Fibroblast of lung (primary cell): ENCODE results near the gene FHIT. TPM values are rescaled to one million over a fixed set of nuclear protein-coding genes. Genes with fewer than 3 reads are reported as not detected.
"Not testable (repeated sequence)": the region's sequence is repeated elsewhere in the genome, so short reads cannot be mapped to it uniquely, and the experiment has no call there.

Experiments used
- DNase-seq, 2 donors: peaks; one replicate each; pipeline versions ENCODE4 v3.0.0 to v3.0.0-alpha.2; 2010; ENCODE audit warnings: low read depth in 2 of 2
- H2AFZ ChIP-seq: 2 replicates; pipeline ENCODE4 v1.5.1; 2012; ENCODE audit warnings: low read length, control low read depth, inconsistent platforms
- H3K27ac ChIP-seq: 2 replicates; pipeline ENCODE4 v1.5.1; 2011; ENCODE audit warnings: low read length, control low read depth; ENCODE audit not compliant: insufficient read depth
- H3K27me3 ChIP-seq: 2 replicates; pipeline ENCODE4 v1.5.1; 2011; ENCODE audit warnings: mild to moderate bottlenecking, low read length; ENCODE audit not compliant: control insufficient read depth, insufficient read depth
- H3K36me3 ChIP-seq: 2 replicates; pipeline ENCODE4 v1.5.1; 2011; ENCODE audit warnings: low read length; ENCODE audit not compliant: control insufficient read depth, insufficient read depth
- H3K4me1 ChIP-seq: 2 replicates; pipeline ENCODE4 v1.5.1; 2011; ENCODE audit warnings: low read length; ENCODE audit not compliant: control insufficient read depth, insufficient read depth; ENCODE audit errors: extremely low read depth
- H3K4me2 ChIP-seq: 2 replicates; pipeline ENCODE4 v1.5.1; 2011; ENCODE audit warnings: low read length, control low read depth; ENCODE audit not compliant: insufficient read depth; ENCODE audit errors: extremely low read depth
- H3K4me3 ChIP-seq, 4 experiments: fragments of 200-600 bp in 1 of 4; sonication (generic) in 1 of 4; replicated peaks in 1 of 4; 2 replicates each; pipeline ENCODE4 v1.5.1; 2011 to 2016; ENCODE audit warnings: low read length in 4 of 4, low read depth in 3 of 4, mild to moderate bottlenecking in 3 of 4, control low read depth in 2 of 4, inconsistent platforms in 1 of 4, mixed read lengths in 1 of 4; ENCODE audit not compliant: insufficient read depth in 1 of 4; ENCODE audit errors: control extremely low read depth in 1 of 4
- H3K79me2 ChIP-seq: 2 replicates; pipeline ENCODE4 v1.5.1; 2012; ENCODE audit warnings: mild to moderate bottlenecking, low read length, inconsistent platforms; ENCODE audit not compliant: control insufficient read depth, insufficient read depth
- H3K9ac ChIP-seq: 2 replicates; pipeline ENCODE4 v1.5.1; 2011; ENCODE audit warnings: mild to moderate bottlenecking, low read length, control low read depth; ENCODE audit not compliant: insufficient read depth
- H3K9me3 ChIP-seq: 2 replicates; pipeline ENCODE4 v1.5.1; 2012; ENCODE audit warnings: low read depth, low read length; ENCODE audit not compliant: control insufficient read depth, insufficient read depth
- H4K20me1 ChIP-seq: 2 replicates; pipeline ENCODE4 v1.5.1; 2011; ENCODE audit warnings: low read length; ENCODE audit not compliant: control insufficient read depth, insufficient read depth; ENCODE audit errors: extremely low read depth
- EZH2 ChIP-seq: IDR thresholded peaks from 2 replicates; pipeline ENCODE4 v1.5.1; 2012; ENCODE audit warnings: low read length, control low read depth, mild to moderate bottlenecking; ENCODE audit errors: missing control alignments
- polyA plus RNA-seq, 2 donors: library from polyadenylated mRNA; depleted of rRNA in 1 of 2; stranded (reverse) in 1 of 2; unstranded in 1 of 2; fragments of >200 nt; gene quantifications; 2 replicates each; pipeline ENCODE4 v1.2.1, GENCODE V29; 2011 to 2012; ENCODE audit warnings: missing spikeins in 1 of 2
- total RNA-seq: library from RNA; depleted of rRNA; stranded (reverse); fragments of >200 nt; gene quantifications from 2 replicates; pipeline ENCODE4 v1.2.1, GENCODE V29; 2014
- TF ChIP-seq, protein P1 (sequence below), 2 donors: IDR thresholded peaks in 1 of 2; conservative IDR thresholded peaks in 1 of 2; 1 replicate in 1 of 2; 2 replicates in 1 of 2; pipeline ENCODE4 v1.5.1; 2011 to 2012; ENCODE audit warnings: low read length in 2 of 2, control low read depth in 1 of 2, inconsistent platforms in 1 of 2, low read depth in 1 of 2, mild to moderate bottlenecking in 1 of 2

FHIT gene
- total and polyA plus RNA-seq, 2 donors (not counting 1 experiment from before 2014, with no cell fraction given) = 0.79 to 2.1 TPM

DNA sequence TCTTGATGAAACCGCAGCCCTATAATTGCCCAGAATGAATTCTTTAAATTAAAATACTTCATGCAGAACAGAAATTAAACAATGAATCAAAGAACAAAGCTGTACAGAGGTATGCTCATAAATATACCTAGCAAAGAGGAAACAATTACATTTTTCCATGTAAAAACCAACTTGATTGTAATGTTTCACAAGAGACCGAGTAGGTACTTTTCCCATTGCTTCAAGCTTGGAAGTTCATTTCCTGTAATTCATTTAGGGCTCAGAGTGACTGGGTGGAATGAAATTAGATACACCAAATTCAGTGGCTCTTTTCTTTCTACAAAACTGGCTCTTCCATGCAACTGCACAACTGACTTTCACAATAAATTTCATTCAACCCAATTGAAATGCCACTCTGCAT lies 51.4 kb downstream of the FHIT start:
- H3K9me3 ChIP-seq = no peaks in the 10 kb centered on the region
- TF ChIP-seq, protein P1, sequence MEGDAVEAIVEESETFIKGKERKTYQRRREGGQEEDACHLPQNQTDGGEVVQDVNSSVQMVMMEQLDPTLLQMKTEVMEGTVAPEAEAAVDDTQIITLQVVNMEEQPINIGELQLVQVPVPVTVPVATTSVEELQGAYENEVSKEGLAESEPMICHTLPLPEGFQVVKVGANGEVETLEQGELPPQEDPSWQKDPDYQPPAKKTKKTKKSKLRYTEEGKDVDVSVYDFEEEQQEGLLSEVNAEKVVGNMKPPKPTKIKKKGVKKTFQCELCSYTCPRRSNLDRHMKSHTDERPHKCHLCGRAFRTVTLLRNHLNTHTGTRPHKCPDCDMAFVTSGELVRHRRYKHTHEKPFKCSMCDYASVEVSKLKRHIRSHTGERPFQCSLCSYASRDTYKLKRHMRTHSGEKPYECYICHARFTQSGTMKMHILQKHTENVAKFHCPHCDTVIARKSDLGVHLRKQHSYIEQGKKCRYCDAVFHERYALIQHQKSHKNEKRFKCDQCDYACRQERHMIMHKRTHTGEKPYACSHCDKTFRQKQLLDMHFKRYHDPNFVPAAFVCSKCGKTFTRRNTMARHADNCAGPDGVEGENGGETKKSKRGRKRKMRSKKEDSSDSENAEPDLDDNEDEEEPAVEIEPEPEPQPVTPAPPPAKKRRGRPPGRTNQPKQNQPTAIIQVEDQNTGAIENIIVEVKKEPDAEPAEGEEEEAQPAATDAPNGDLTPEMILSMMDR (conservative IDR thresholded peaks at IDR 0.05 in 1 of 2, IDR thresholded peaks at IDR 0.05 in 1 of 2; ENCODE audit: low read depth in 1 of 2, low read length in 2 of 2) = no peak
- no peak for TF ChIP-seq EZH2
- no peaks in the 10 kb centered on the region for H3K36me3 ChIP-seq
- H4K20me1 ChIP-seq = no peaks in the 10 kb centered on the region
- no peaks in the 10 kb centered on the region for H3K79me2 ChIP-seq
- H3K27me3 ChIP-seq = no peaks in the 10 kb centered on the region
- no peak overlapping the region for H3K4me2 ChIP-seq
- H2AFZ ChIP-seq = no peak overlapping the region
- H3K9ac ChIP-seq = no peak overlapping the region
- H3K4me1 ChIP-seq = no peaks in the 10 kb centered on the region
- no peak overlapping the region for H3K27ac ChIP-seq
- DNase-seq = no peak
- no peak overlapping the region for H3K4me3 ChIP-seq

DNA sequence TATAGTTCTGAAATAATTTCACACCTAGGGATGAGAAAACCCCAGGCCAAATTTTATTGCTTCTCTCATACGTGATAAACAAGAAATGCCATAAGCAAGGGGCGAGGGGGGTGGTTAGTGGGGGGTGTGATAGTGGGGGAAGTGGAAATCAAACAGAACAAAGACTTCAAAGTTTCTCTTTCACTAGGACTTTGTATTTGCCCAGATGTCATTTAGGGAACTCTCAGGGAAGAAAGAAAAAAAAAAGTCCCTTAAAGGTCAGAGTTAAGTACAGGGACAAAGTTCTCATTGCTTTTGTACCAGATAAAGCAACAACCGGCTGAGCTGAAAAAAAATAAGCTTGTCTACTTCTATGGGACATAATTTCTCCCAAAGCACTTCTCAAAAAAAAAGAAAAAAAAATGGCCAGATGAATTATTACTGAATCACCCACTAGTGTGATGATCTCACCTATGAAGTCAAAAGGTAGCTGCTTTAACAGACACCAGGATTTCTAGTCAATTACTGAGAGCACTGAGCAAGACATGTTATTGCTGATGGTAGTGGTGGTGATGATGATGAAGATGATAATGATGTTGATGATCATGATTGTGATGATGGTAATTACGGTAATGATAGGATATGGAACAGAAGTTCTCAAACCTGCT lies 56.2 kb downstream of the FHIT start:
- Histone ChIP-seq H3K36me3 (no peaks in the 10 kb centered on the region), H3K27me3 (no peaks in the 10 kb centered on the region), H3K79me2 (no peaks in the 10 kb centered on the region), H3K27ac (no peak overlapping the region), H2AFZ (no peak overlapping the region), H3K9ac (no peak overlapping the region), H3K4me2 (no peak overlapping the region), H3K9me3 (no peaks in the 10 kb centered on the region), H4K20me1 (no peaks in the 10 kb centered on the region), H3K4me3 (no peak overlapping the region), H3K4me1 (no peaks in the 10 kb centered on the region)
- no peak for DNase-seq
- TF ChIP-seq EZH2 = no peak
- TF ChIP-seq, protein P1 (conservative IDR thresholded peaks at IDR 0.05 in 1 of 2, IDR thresholded peaks at IDR 0.05 in 1 of 2; ENCODE audit: low read depth in 1 of 2, low read length in 2 of 2) = no peak

DNA sequence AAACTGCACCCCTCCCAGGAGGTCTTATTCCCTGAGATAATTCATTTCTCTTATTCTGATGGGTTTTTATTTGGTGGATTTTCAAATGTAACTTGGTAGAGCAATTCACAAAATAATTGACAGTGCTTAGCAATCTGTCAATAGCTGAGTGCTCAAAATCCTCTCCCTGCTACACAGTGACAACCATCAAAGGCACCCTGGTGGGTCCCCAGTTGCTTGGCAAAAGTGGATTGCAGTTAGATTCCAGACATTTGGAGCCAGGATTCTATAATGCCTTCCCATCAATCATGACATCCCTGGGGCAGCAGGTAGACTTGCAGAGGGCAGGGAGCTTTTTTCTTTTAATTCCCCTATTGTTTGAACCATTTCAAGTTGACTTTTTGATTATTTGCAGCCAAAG lies 59.0 kb downstream of the FHIT start:
- no peaks in the 10 kb centered on the region for H3K9me3 ChIP-seq
- H3K4me3 ChIP-seq = no peak overlapping the region
- no peaks in the 10 kb centered on the region for H3K4me1 ChIP-seq
- H3K4me2 ChIP-seq = no peak overlapping the region
- no peaks in the 10 kb centered on the region for H3K79me2 ChIP-seq
- no peaks in the 10 kb centered on the region for H4K20me1 ChIP-seq
- H3K36me3 ChIP-seq = no peaks in the 10 kb centered on the region
- H3K27me3 ChIP-seq = no peaks in the 10 kb centered on the region
- H3K27ac ChIP-seq = no peak overlapping the region
- no peak for DNase-seq
- no peak overlapping the region for H2AFZ ChIP-seq
- H3K9ac ChIP-seq = no peak overlapping the region
- no peak for TF ChIP-seq EZH2
- TF ChIP-seq, protein P1 (conservative IDR thresholded peaks at IDR 0.05 in 1 of 2, IDR thresholded peaks at IDR 0.05 in 1 of 2; ENCODE audit: low read depth in 1 of 2, low read length in 2 of 2) = no peak

DNA sequence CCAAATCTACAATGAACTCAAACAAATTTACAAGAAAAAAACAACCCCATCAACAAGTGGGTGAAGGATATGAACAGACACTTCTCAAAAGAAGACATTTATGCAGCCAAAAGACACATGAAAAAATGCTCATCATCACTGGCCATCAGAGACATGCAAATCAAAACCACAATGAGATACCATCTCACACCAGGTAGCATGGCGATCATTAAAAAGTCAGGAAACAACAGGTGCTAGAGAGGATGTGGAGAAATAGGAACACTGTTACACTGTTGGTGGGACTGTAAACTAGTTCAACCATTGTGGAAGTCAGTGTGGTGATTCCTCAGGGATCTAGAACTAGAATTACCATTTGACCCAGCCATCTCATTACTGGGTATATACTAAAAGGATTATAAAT lies 61.0 kb downstream of the FHIT start:
- H3K4me2 ChIP-seq, H3K36me3 ChIP-seq, H3K27ac ChIP-seq, H3K4me3 ChIP-seq, H3K79me2 ChIP-seq, H3K9ac ChIP-seq, H4K20me1 ChIP-seq, H3K27me3 ChIP-seq, DNase-seq, H2AFZ ChIP-seq, H3K4me1 ChIP-seq, H3K9me3 ChIP-seq: not testable (repeated sequence)
